ENCODE data around the gene SLC4A1AP. TPM values are rescaled to one million over a fixed set of nuclear protein-coding genes. Genes with fewer than 3 reads are reported as not detected.

Gene SLC4A1AP
- total and polyA plus RNA-seq, 2 of the 13 experiments (the other 11 are each of a cell fraction or from before 2014, with no cell fraction given): 15.3 to 44.6 TPM

- TF ChIP-seq, protein P1, sequence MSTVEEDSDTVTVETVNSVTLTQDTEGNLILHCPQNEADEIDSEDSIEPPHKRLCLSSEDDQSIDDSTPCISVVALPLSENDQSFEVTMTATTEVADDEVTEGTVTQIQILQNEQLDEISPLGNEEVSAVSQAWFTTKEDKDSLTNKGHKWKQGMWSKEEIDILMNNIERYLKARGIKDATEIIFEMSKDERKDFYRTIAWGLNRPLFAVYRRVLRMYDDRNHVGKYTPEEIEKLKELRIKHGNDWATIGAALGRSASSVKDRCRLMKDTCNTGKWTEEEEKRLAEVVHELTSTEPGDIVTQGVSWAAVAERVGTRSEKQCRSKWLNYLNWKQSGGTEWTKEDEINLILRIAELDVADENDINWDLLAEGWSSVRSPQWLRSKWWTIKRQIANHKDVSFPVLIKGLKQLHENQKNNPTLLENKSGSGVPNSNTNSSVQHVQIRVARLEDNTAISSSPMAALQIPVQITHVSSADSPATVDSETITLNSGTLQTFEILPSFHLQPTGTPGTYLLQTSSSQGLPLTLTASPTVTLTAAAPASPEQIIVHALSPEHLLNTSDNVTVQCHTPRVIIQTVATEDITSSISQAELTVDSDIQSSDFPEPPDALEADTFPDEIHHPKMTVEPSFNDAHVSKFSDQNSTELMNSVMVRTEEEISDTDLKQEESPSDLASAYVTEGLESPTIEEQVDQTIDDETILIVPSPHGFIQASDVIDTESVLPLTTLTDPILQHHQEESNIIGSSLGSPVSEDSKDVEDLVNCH (CRISPR knock-in tag; IDR thresholded peaks at IDR 0.05): no peak; the same call in 1 of the 2 replicates
- TF ChIP-seq ZNF546 (CRISPR knock-in tag; conservative IDR thresholded peaks at IDR 0.05) (no peak), ZNF530 (CRISPR knock-in tag; IDR thresholded peaks at IDR 0.05; ENCODE audit: low read depth) (no peak), ATM (IDR thresholded peaks at IDR 0.05; ENCODE audit: borderline replicate concordance) (no peak), ZSCAN12 (CRISPR knock-in tag; IDR thresholded peaks at IDR 0.05) (no peak), ZBTB8A (CRISPR knock-in tag; IDR thresholded peaks at IDR 0.05; ENCODE audit: borderline replicate concordance, low read depth) (no peak), FOSL1 (CRISPR knock-in tag; IDR thresholded peaks at IDR 0.05; ENCODE audit: borderline replicate concordance) (no peak), TSC22D2 (CRISPR knock-in tag; IDR thresholded peaks at IDR 0.05; ENCODE audit: borderline replicate concordance) (no peak), ELK4 (CRISPR knock-in tag; IDR thresholded peaks at IDR 0.05; ENCODE audit: borderline replicate concordance) (no peak), IKZF5 (CRISPR knock-in tag; IDR thresholded peaks at IDR 0.05) (no peak; the same call in 1 of the 2 replicates), YEATS2 (CRISPR knock-in tag; IDR thresholded peaks at IDR 0.05; ENCODE audit: borderline replicate concordance) (no peak), CCAR2 (optimal IDR thresholded peaks at IDR 0.05; ENCODE audit: low read depth, low read length) (no peak), ETV6 (CRISPR knock-in tag; conservative IDR thresholded peaks at IDR 0.05) (no peak), ZNF446 (CRISPR knock-in tag; IDR thresholded peaks at IDR 0.05) (peak; percentile 42; the same call in 1 of the 2 replicates)
- TF ChIP-seq, protein P2, sequence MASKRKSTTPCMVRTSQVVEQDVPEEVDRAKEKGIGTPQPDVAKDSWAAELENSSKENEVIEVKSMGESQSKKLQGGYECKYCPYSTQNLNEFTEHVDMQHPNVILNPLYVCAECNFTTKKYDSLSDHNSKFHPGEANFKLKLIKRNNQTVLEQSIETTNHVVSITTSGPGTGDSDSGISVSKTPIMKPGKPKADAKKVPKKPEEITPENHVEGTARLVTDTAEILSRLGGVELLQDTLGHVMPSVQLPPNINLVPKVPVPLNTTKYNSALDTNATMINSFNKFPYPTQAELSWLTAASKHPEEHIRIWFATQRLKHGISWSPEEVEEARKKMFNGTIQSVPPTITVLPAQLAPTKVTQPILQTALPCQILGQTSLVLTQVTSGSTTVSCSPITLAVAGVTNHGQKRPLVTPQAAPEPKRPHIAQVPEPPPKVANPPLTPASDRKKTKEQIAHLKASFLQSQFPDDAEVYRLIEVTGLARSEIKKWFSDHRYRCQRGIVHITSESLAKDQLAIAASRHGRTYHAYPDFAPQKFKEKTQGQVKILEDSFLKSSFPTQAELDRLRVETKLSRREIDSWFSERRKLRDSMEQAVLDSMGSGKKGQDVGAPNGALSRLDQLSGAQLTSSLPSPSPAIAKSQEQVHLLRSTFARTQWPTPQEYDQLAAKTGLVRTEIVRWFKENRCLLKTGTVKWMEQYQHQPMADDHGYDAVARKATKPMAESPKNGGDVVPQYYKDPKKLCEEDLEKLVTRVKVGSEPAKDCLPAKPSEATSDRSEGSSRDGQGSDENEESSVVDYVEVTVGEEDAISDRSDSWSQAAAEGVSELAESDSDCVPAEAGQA (IDR thresholded peaks at IDR 0.05; ENCODE audit: low read depth): peak; percentile 51; the same call in 1 of the 2 replicates
- TF ChIP-seq, protein P2 (CRISPR knock-in tag; IDR thresholded peaks at IDR 0.05; ENCODE audit: borderline replicate concordance): no peak
- TF ChIP-seq, protein P3, sequence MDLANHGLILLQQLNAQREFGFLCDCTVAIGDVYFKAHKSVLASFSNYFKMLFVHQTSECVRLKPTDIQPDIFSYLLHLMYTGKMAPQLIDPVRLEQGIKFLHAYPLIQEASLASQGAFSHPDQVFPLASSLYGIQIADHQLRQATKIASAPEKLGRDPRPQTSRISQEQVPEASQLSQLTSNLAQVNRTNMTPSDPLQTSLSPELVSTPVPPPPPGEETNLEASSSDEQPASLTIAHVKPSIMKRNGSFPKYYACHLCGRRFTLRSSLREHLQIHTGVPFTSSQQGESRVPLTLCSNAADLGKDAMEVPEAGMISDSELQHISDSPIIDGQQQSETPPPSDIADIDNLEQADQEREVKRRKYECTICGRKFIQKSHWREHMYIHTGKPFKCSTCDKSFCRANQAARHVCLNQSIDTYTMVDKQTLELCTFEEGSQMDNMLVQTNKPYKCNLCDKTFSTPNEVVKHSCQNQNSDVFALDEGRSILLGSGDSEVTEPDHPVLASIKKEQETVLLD (CRISPR knock-in tag; IDR thresholded peaks at IDR 0.05; ENCODE audit: low read depth): no peak
Observed at GRCh38 chr2:27738349-27739057, 74.8 kb downstream of the SLC4A1AP start (continued).

Data from HepG2 (cell line).